GM12892 (cell line): ENCODE results near the gene ADRB1.

Source experiments
- DNase-seq: peaks from one replicate; pipeline ENCODE4 v3.0.0; 2011; ENCODE audit not compliant: insufficient read length
- FAIRE-seq: peaks from 2 replicates; lab custom pipeline; 2011; peaks lifted over from hg19 to GRCh38; lab: Jason Lieb, UNC
- POLR2A ChIP-seq: IDR thresholded peaks from 2 replicates; pipeline ENCODE4 v1.6.1; 2011; ENCODE audit warnings: low read depth, low read length, control low read depth
- POLR2AphosphoS5 ChIP-seq: IDR thresholded peaks from 2 replicates; pipeline ENCODE4 v1.6.1; 2011; ENCODE audit warnings: low read depth, low read length, control low read depth
- TAF1 ChIP-seq: IDR thresholded peaks from 2 replicates; pipeline ENCODE4 v1.6.1; 2011; ENCODE audit warnings: low read depth, mild to moderate bottlenecking, control low read depth, low read length, borderline replicate concordance

The ADRB1 gene

GRCh38 chr10:114061148-114061547 is 17.5 kb downstream of the ADRB1 start:
- FAIRE-seq (peak; percentile 78), DNase-seq (no peak)
- TF ChIP-seq POLR2A = no peak
- TF ChIP-seq TAF1 = no peak
- no peak for TF ChIP-seq POLR2AphosphoS5

- TF ChIP-seq TAF1 = no peak
- TF ChIP-seq POLR2A = no peak
- TF ChIP-seq POLR2AphosphoS5 = no peak
- FAIRE-seq (no peak), DNase-seq (no peak)
Measured at GRCh38 chr10:114061789-114062188, 18.1 kb downstream of the ADRB1 start.

GRCh38 chr10:114064151-114065048 is 20.7 kb downstream of the ADRB1 start:
- FAIRE-seq = no peak
- no peak for DNase-seq
- TF ChIP-seq POLR2A (no peak), TAF1 (no peak), POLR2AphosphoS5 (no peak)

GRCh38 chr10:114065049-114065435 is 21.4 kb downstream of the ADRB1 start:
- no peak for TF ChIP-seq POLR2A
- no peak for TF ChIP-seq POLR2AphosphoS5
- no peak for TF ChIP-seq TAF1
- DNase-seq = no peak
- no peak for FAIRE-seq

GRCh38 chr10:114068054-114068707 is 24.5 kb downstream of the ADRB1 start:
- TF ChIP-seq POLR2A = no peak
- no peak for TF ChIP-seq TAF1
- no peak for TF ChIP-seq POLR2AphosphoS5
- FAIRE-seq = no peak

GRCh38 chr10:114070710-114071109 is 27.0 kb downstream of the ADRB1 start:
- TF ChIP-seq POLR2AphosphoS5 (no peak), POLR2A (no peak), TAF1 (no peak)
- peak; percentile 56 for FAIRE-seq
- no peak for DNase-seq

More at GRCh38 chr10:114068054-114068707, 24.5 kb downstream of the ADRB1 start:
- DNase-seq = no peak

- FAIRE-seq (peak; percentile 46), DNase-seq (no peak)
- TF ChIP-seq POLR2AphosphoS5 = no peak
- no peak for TF ChIP-seq TAF1
Measured at GRCh38 chr10:114071178-114071577, 27.5 kb downstream of the ADRB1 start.

- DNase-seq = no peak
- TF ChIP-seq POLR2A = no peak
- peak; percentile 82 for FAIRE-seq
Measured at GRCh38 chr10:114073395-114074186, 29.9 kb downstream of the ADRB1 start.

GRCh38 chr10:114075093-114075492 is 31.4 kb downstream of the ADRB1 start:
- FAIRE-seq (no peak), DNase-seq (no peak)
- TF ChIP-seq POLR2AphosphoS5 (no peak), TAF1 (no peak), POLR2A (no peak)

- FAIRE-seq (peak; percentile 70), DNase-seq (no peak)
- no peak for TF ChIP-seq TAF1
- no peak for TF ChIP-seq POLR2A
- TF ChIP-seq POLR2AphosphoS5 = no peak
Measured at GRCh38 chr10:114077347-114077746, 33.7 kb downstream of the ADRB1 start.

GRCh38 chr10:114077815-114078219 is 34.2 kb downstream of the ADRB1 start:
- no peak for DNase-seq
- no peak for FAIRE-seq
- no peak for TF ChIP-seq TAF1
- TF ChIP-seq POLR2AphosphoS5 = no peak
- TF ChIP-seq POLR2A = no peak

GRCh38 chr10:114078346-114078745 is 34.7 kb downstream of the ADRB1 start:
- no peak for TF ChIP-seq POLR2A
- no peak for TF ChIP-seq POLR2AphosphoS5
- TF ChIP-seq TAF1 = no peak
- FAIRE-seq = no peak
- no peak for DNase-seq

- no peak for TF ChIP-seq TAF1
- TF ChIP-seq POLR2A = no peak
- no peak for TF ChIP-seq POLR2AphosphoS5
- no peak for DNase-seq
- FAIRE-seq = no peak
Measured at GRCh38 chr10:114079421-114079820, 35.8 kb downstream of the ADRB1 start.
